WTC11 (cell line): ENCODE results near the gene ARAP1. TPM values are rescaled to one million over a fixed set of nuclear protein-coding genes. Genes with fewer than 3 reads are reported as not detected.

Experiments used
- ATAC-seq: fragments of 200-7000 bp; cut with Tn5 transposase; 2 replicates; pipeline ENCODE4 v1.10.0; 2021; ENCODE audit warnings: mild to moderate bottlenecking, moderate library complexity
- CTCF ChIA-PET: fragments of 300-600 bp; sonication (Branson Sonifier 250); formaldehyde crosslinking; loops from one replicate; lab custom pipeline; 2021; ENCODE audit warnings: antibody characterized with exemption; lab: Charles Lee
- POLR2A ChIA-PET: fragments of 350-600 bp; sonication (Branson Sonifier 250); formaldehyde crosslinking; loops from one replicate; lab custom pipeline; 2021; ENCODE audit warnings: antibody characterized with exemption; lab: Charles Lee
- DNase-seq: peaks from one replicate; pipeline ENCODE4 v3.0.0; 2021; ENCODE audit warnings: low spot score
- H3K27ac Mint-ChIP-seq: 2 replicates; pipeline ENCODE4 v1.8.0; 2021; ENCODE audit warnings: mixed read lengths
- H3K27me3 Mint-ChIP-seq: 2 replicates; pipeline ENCODE4 v1.8.0; 2021; ENCODE audit warnings: low read depth, mild to moderate bottlenecking, moderate library complexity, mixed read lengths
- H3K36me3 Mint-ChIP-seq: 2 replicates; pipeline ENCODE4 v1.8.0; 2021; ENCODE audit warnings: mixed read lengths
- H3K4me1 Mint-ChIP-seq: 2 replicates; pipeline ENCODE4 v1.8.0; 2022; ENCODE audit warnings: mixed read lengths
- H3K4me3 Mint-ChIP-seq: 2 replicates; pipeline ENCODE4 v1.8.0; 2021; ENCODE audit warnings: mild to moderate bottlenecking, moderate library complexity, mixed read lengths
- H3K9me3 Mint-ChIP-seq: 2 replicates; pipeline ENCODE4 v1.8.0; 2021; ENCODE audit warnings: mixed read lengths
- CREM ChIP-seq: sonication (generic); formaldehyde crosslinking; IDR thresholded peaks from 2 replicates; pipeline ENCODE4 v1.8.1; 2022; ENCODE audit warnings: mild to moderate bottlenecking, missing genetic modification reagents, moderate library complexity
- ELF4 ChIP-seq: sonication (generic); formaldehyde crosslinking; IDR thresholded peaks from 2 replicates; pipeline ENCODE4 v1.8.1; 2022; ENCODE audit warnings: low read depth, mild to moderate bottlenecking, moderate library complexity, missing genetic modification reagents
- ESRRA ChIP-seq: sonication (generic); formaldehyde crosslinking; IDR thresholded peaks from 2 replicates; pipeline ENCODE4 v1.8.1; 2022; ENCODE audit warnings: mild to moderate bottlenecking, missing genetic modification reagents, borderline replicate concordance
- FOXP1 ChIP-seq: sonication (generic); formaldehyde crosslinking; IDR thresholded peaks from 2 replicates; pipeline ENCODE4 v1.8.0; 2022; ENCODE audit warnings: missing genetic modification reagents, mild to moderate bottlenecking, moderate library complexity, borderline replicate concordance
- HMGA2 ChIP-seq: fragments of 250-450 bp; sonication (Bioruptor Pico); IDR thresholded peaks from 2 replicates; pipeline ENCODE4 v1.4.0; 2021; ENCODE audit warnings: mild to moderate bottlenecking, moderate library complexity
- IRF2 ChIP-seq: sonication (generic); formaldehyde crosslinking; IDR thresholded peaks from 2 replicates; pipeline ENCODE4 v1.8.0; 2022; ENCODE audit warnings: low read depth, missing genetic modification reagents, borderline replicate concordance
- JAZF1 ChIP-seq: fragments of 250-450 bp; sonication (Bioruptor Pico); IDR thresholded peaks from 2 replicates; pipeline ENCODE4 v1.9.0; 2021; ENCODE audit warnings: moderate library complexity, mild to moderate bottlenecking, inconsistent platforms
- MAX ChIP-seq: sonication (generic); formaldehyde crosslinking; IDR thresholded peaks from 2 replicates; pipeline ENCODE4 v1.8.0; 2022; ENCODE audit warnings: mild to moderate bottlenecking, missing genetic modification reagents
- PREB ChIP-seq: sonication (generic); formaldehyde crosslinking; IDR thresholded peaks from 2 replicates; pipeline ENCODE4 v1.8.1; 2022; ENCODE audit warnings: mild to moderate bottlenecking, missing genetic modification reagents, moderate library complexity, borderline replicate concordance
- ZNF138 ChIP-seq: sonication (generic); formaldehyde crosslinking; conservative IDR thresholded peaks from 2 replicates; pipeline ENCODE4 v1.8.1; 2022; ENCODE audit warnings: mild to moderate bottlenecking, moderate library complexity, missing genetic modification reagents
- ZNF219 ChIP-seq: sonication (generic); formaldehyde crosslinking; IDR thresholded peaks from 2 replicates; pipeline ENCODE4 v1.8.0; 2023; ENCODE audit warnings: missing genetic modification reagents, mild to moderate bottlenecking, borderline replicate concordance
- ZSCAN18 ChIP-seq: fragments of 250-450 bp; sonication (Bioruptor Pico); IDR thresholded peaks from 2 replicates; pipeline ENCODE4 v2.1.2; 2022; ENCODE audit warnings: mild to moderate bottlenecking, moderate library complexity
- total RNA-seq: library from RNA; stranded (reverse); gene quantifications from 3 replicates; pipeline ENCODE4 v1.2.3, GENCODE V29; 2021
- TF ChIP-seq, protein P1 (sequence below): sonication (generic); formaldehyde crosslinking; IDR thresholded peaks from 2 replicates; pipeline ENCODE4 v1.8.1; 2023; ENCODE audit warnings: mild to moderate bottlenecking, missing genetic modification reagents
- TF ChIP-seq, protein P2 (sequence below): fragments of 250-450 bp; sonication (Bioruptor Pico); IDR thresholded peaks from 2 replicates; pipeline ENCODE4 v1.9.0; 2021; ENCODE audit warnings: moderate library complexity, mild to moderate bottlenecking, inconsistent platforms, borderline replicate concordance
- TF ChIP-seq, protein P3 (sequence below): sonication (generic); formaldehyde crosslinking; IDR thresholded peaks from 2 replicates; pipeline ENCODE4 v1.8.1; 2022; ENCODE audit warnings: low read depth, mild to moderate bottlenecking, moderate library complexity, missing genetic modification reagents, borderline replicate concordance
- TF ChIP-seq, protein P4 (sequence below): sonication (generic); formaldehyde crosslinking; IDR thresholded peaks from 2 replicates; pipeline ENCODE4 v1.8.1; 2023; ENCODE audit warnings: mild to moderate bottlenecking, missing genetic modification reagents, moderate library complexity
- TF ChIP-seq, protein P5 (sequence below): sonication (generic); formaldehyde crosslinking; conservative IDR thresholded peaks from 2 replicates; pipeline ENCODE4 v1.8.1; 2022; ENCODE audit warnings: mild to moderate bottlenecking, missing genetic modification reagents
- TF ChIP-seq, protein P6 (sequence below): sonication (generic); formaldehyde crosslinking; IDR thresholded peaks from 2 replicates; pipeline ENCODE4 v1.8.1; 2022; ENCODE audit warnings: low read depth, missing genetic modification reagents, borderline replicate concordance
- TF ChIP-seq, protein P7 (sequence below): sonication (generic); formaldehyde crosslinking; IDR thresholded peaks from 2 replicates; pipeline ENCODE4 v1.8.0; 2022; ENCODE audit warnings: mild to moderate bottlenecking, missing genetic modification reagents

Gene ARAP1
- total RNA-seq, 1 experiment from 2014 or later, result 98.8 TPM

DNA sequence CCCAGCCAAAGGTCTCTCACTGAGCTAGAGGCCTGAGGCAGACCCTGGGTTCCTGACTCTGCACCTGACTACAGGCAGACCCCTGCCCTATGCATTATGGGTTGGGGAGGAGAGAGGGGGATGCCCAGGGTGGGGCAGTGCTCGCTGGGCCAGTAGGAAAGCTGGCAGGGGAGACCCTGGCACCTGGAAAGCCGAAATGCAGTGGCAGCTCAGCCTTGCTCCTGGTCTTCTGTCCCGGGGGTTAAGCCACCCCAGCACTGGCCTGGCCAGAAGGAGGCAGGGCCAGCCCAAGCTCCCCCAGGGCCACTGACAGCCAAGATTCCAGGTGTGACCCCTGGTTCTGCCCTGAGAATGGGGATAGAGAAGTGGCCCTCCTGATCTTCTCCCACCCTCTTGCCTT, 5.4 kb downstream of the ARAP1 start:
- peaks cover 2% of the 10 kb centered on the region; the same call in 1 of the 2 replicates for H3K36me3 Mint-ChIP-seq
- H3K4me1 Mint-ChIP-seq, result peaks cover 39% of the 10 kb centered on the region
- no peak overlapping the region for H3K27ac Mint-ChIP-seq
- no peaks in the 10 kb centered on the region for H3K27me3 Mint-ChIP-seq
- H3K9me3 Mint-ChIP-seq, result no peaks in the 10 kb centered on the region
- H3K4me3 Mint-ChIP-seq, result no peak overlapping the region
- DNase-seq, result no peak
- ChIA-PET POLR2A (interaction anchor here (0.6 kb wide), 1 partner anchor 63 kb away, joined by 3 read pairs; no protein-coding TSS in a partner anchor), CTCF (interaction anchor here (0.6 to 2.0 kb wide), 4 partner anchors 19 to 1951 kb away, joined by 3 to 8 read pairs (median 4); partner anchors contain the start of gene STARD10)
- ATAC-seq, result no peak
- TF ChIP-seq ZNF138 (CRISPR knock-in tag) (no peak), HMGA2 (CRISPR knock-in tag) (no peak), CREM (CRISPR knock-in tag) (no peak), ZNF219 (no peak), FOXP1 (no peak), PREB (CRISPR knock-in tag) (no peak), IRF2 (CRISPR knock-in tag) (no peak), ZSCAN18 (CRISPR knock-in tag) (no peak), MAX (no peak), JAZF1 (CRISPR knock-in tag) (no peak), ELF4 (no peak), ESRRA (CRISPR knock-in tag) (no peak)
- TF ChIP-seq, protein P1, sequence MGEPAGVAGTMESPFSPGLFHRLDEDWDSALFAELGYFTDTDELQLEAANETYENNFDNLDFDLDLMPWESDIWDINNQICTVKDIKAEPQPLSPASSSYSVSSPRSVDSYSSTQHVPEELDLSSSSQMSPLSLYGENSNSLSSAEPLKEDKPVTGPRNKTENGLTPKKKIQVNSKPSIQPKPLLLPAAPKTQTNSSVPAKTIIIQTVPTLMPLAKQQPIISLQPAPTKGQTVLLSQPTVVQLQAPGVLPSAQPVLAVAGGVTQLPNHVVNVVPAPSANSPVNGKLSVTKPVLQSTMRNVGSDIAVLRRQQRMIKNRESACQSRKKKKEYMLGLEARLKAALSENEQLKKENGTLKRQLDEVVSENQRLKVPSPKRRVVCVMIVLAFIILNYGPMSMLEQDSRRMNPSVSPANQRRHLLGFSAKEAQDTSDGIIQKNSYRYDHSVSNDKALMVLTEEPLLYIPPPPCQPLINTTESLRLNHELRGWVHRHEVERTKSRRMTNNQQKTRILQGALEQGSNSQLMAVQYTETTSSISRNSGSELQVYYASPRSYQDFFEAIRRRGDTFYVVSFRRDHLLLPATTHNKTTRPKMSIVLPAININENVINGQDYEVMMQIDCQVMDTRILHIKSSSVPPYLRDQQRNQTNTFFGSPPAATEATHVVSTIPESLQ (CRISPR knock-in tag), result no peak
- TF ChIP-seq, protein P2, sequence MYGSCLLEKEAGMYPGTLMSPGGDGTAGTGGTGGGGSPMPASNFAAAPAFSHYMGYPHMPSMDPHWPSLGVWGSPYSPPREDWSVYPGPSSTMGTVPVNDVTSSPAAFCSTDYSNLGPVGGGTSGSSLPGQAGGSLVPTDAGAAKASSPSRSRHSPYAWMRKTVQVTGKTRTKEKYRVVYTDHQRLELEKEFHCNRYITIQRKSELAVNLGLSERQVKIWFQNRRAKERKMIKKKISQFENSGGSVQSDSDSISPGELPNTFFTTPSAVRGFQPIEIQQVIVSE (CRISPR knock-in tag), result no peak
- TF ChIP-seq, protein P3, sequence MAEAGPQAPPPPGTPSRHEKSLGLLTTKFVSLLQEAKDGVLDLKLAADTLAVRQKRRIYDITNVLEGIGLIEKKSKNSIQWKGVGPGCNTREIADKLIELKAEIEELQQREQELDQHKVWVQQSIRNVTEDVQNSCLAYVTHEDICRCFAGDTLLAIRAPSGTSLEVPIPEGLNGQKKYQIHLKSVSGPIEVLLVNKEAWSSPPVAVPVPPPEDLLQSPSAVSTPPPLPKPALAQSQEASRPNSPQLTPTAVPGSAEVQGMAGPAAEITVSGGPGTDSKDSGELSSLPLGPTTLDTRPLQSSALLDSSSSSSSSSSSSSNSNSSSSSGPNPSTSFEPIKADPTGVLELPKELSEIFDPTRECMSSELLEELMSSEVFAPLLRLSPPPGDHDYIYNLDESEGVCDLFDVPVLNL, result no peak
- TF ChIP-seq, protein P4, sequence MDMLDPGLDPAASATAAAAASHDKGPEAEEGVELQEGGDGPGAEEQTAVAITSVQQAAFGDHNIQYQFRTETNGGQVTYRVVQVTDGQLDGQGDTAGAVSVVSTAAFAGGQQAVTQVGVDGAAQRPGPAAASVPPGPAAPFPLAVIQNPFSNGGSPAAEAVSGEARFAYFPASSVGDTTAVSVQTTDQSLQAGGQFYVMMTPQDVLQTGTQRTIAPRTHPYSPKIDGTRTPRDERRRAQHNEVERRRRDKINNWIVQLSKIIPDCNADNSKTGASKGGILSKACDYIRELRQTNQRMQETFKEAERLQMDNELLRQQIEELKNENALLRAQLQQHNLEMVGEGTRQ (CRISPR knock-in tag), result no peak
- TF ChIP-seq, protein P5, sequence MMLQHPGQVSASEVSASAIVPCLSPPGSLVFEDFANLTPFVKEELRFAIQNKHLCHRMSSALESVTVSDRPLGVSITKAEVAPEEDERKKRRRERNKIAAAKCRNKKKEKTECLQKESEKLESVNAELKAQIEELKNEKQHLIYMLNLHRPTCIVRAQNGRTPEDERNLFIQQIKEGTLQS (CRISPR knock-in tag), result no peak
- TF ChIP-seq, protein P6, sequence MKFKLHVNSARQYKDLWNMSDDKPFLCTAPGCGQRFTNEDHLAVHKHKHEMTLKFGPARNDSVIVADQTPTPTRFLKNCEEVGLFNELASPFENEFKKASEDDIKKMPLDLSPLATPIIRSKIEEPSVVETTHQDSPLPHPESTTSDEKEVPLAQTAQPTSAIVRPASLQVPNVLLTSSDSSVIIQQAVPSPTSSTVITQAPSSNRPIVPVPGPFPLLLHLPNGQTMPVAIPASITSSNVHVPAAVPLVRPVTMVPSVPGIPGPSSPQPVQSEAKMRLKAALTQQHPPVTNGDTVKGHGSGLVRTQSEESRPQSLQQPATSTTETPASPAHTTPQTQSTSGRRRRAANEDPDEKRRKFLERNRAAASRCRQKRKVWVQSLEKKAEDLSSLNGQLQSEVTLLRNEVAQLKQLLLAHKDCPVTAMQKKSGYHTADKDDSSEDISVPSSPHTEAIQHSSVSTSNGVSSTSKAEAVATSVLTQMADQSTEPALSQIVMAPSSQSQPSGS, result no peak
- TF ChIP-seq, protein P7, sequence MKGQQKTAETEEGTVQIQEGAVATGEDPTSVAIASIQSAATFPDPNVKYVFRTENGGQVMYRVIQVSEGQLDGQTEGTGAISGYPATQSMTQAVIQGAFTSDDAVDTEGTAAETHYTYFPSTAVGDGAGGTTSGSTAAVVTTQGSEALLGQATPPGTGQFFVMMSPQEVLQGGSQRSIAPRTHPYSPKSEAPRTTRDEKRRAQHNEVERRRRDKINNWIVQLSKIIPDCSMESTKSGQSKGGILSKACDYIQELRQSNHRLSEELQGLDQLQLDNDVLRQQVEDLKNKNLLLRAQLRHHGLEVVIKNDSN (CRISPR knock-in tag), result no peak
